Activated naive CD4-positive, alpha-beta T cell treated with anti-CD3 and anti-CD28 coated beads, Interleukin-2, amount 50 U/mL, for 16 hours (primary cell): ENCODE measurements around the gene LGMN.
"Not testable (repeated sequence)": the region's sequence is repeated elsewhere in the genome, so short reads cannot be mapped to it uniquely, and the experiment has no call there.

Experiments used
- DNase-seq: peaks from one replicate; pipeline ENCODE4 v3.0.0-alpha.2; 2020

LGMN gene

GRCh38 chr14:92692822-92693226 is 55.6 kb downstream of the LGMN start:
- peak; percentile 37 for DNase-seq

DNA sequence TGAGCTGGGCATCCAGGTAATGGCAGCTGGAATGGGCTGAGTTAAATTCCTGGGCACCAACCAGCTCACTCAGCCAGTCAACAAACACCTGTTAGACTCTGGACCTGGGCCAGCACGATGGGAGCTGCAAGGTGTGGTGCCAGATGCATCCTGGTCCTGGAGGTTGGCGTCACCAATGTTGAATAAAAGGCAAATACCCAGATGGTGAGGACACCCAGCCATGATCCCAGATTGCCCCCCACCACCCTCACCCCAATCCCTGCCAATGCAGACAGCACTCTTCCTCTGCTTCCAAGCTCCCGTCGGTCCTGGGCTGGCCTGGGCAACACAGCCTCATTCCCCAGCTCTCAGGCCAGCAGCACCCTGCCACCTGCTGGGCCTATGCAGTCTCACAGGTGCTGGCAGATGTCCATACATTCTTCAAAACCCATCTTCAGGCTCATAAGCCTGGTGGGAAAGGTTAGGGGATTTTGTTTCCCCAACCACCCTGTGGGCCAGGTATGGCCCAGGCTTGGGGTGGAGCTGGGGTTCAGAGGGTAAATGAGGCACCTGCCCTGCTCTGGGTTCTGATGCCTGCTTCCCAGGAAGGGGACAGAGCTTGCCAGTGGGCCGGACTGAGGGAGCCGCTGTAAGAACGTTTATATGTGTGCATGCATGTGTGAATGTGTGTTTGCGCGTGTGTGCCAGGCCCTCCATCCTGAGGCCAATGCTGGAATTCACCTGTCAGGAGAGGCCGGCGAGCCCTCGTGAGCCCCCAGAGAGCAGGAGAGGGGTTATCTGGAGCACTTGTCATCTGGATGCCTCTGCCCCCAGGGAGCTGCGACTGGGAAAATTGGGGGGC is 58.0 kb downstream of the LGMN start:
- no peak for DNase-seq

DNA sequence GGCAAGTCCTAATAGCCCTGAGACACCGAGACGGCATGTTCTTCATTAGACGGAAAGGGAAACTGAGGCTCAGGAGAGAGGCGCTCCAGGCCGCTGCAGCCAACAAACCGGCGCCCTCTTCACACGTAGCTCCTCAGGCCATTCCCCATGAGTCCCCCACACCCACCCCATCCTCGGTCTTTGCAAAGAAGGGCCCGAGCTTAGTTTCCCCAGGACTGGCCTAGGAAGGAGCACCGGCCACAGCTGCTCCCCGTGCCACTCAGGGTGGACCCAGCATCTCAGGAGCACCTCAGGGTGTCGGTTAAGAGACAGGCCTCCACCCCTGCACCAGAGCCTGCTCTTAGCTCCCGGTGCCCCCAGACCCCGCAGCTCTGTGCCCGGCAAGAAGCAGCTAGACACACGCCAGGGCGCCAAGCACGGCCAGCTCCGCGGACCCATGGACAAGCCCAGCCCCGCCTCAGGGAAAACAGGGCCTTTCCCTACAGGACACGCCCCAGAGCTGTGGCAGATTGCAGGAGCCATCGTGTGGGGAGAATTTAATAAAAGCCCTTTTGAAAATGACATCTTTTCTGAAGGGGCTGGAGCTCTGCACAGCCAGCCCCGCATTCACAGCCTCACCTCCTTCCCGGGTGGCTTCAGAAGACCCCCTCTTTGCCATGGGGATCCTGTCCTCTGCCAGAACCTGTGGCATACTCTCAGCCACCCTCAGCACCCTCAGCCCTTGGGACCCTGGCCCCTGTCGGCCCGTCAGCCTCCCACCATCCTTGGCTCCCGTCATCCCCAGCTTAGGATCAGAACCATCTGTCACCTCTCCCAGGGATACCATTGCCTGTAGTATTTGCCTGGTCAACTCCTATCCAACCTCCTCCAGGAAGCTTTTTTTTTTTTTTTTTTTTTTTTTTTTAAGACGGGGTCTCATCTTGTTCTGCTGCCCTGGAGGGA is 59.7 kb downstream of the LGMN start:
- no peak for DNase-seq

DNA sequence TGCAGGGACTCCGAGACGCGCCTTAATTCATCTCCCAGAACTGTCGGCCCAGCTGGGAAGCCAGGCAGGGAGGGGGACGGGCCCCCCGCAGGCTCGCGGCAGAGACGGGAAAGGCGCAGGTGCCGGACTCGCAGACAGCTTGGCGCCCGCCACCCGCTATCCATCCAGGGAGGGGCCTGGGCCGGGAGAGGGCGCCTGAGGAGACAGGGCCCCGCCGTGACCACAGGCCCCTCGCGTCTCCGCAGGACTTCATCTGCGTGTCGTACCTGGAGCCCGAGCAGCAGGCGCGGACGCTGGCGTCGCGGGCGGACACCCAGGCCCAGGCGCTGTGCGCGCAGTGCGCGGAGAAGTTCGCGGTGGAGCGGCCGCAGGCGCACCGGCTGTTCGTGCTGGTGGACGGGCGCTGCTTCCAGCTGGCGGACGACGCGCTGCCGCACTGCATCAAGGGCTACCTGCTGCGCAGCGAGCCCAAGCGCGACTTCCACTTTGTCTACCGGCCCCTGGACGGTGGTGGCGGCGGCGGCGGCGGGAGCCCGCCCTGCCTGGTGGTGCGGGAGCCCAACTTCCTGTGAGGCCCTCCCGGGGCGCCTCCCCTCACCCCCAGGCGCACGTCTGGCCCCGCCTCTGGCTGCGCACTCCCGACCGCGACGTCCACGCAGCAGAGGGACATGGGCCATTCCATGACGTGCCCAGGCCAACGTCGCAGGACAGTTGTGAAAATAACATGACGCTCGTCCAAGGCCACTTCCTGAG is 60.6 kb downstream of the LGMN start:
- no peak for DNase-seq

DNA sequence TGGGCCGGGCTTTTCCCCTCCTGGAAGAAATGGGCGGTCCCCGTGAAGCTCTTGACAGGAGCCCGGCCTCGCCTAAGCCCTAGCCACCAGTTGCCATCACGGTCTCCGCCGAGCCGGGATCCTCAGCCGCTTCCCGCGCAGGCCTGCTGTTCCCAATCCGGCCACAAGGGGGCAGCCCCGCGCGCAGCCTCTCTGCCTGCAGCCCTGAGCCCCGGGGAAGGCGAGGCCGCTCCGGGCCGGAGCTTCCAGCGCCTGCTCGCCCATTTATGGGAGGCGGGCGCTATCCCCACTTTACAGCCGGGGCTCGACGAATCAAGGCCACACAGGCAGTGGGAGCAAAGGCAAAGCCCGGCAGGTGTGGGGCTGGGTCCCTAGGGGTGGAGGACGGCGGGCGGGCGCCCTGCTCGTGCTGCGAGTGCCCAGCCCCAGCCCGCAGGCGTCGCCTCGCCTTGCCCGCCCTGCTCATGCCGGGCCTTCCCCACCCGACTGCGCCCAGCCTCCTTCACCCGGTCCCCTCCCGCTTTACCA is 61.5 kb downstream of the LGMN start:
- peak; percentile 60 for DNase-seq

GRCh38 chr14:92686411-92686899 is 62.0 kb downstream of the LGMN start:
- no peak for DNase-seq

DNA sequence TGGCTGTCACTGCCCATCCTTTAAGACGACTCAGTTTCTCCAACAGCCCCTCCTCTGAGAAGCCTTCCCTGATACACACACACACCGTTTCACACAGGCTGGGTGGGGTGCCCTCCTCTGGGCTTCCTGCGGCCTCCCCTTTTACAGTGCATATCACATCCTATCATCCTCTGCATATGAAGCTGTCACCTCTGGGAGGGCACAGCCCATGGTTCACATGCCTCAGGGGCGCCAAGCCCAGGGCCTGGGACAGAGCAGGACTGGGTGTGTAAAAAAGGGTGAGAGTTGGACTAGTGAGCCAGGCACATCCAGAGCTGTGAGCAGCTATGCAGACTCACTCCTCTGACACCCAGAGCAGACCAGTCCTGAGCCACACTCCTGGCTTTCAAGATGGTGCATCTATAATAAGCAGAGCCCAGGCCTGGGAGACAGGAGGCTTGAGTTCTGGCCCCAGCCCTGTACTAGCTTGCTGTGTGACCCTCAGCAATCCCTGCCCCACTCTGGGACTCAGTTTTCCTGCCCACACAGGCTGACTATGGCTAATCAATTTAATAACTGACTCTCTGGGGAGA is 62.6 kb downstream of the LGMN start:
- DNase-seq = no peak

- DNase-seq = no peak
Measured at GRCh38 chr14:92684801-92685560, 63.4 kb downstream of the LGMN start.

DNA sequence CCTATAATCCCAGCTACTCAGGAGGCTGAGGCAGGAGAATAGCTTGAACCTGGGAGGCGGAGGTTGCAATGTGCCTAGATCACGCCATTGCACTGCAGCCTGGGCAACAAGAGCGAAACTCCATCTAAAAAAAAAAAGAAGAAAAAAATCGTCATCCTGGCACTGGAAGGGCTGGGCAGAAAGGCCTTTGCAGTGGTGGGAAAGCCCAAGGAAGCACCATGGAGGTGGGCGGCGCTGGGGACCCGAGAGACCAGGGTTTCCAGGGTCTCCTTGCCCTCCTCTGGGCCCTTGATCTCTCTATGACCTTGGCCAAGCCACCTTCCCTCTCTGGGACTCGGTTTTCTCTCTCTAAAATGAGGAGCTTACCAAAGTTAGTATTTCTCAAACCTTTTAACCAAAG is 65.4 kb downstream of the LGMN start:
- DNase-seq = no peak

- DNase-seq = peak; percentile 81
Measured at GRCh38 chr14:92680781-92681650, 67.4 kb downstream of the LGMN start.

DNA sequence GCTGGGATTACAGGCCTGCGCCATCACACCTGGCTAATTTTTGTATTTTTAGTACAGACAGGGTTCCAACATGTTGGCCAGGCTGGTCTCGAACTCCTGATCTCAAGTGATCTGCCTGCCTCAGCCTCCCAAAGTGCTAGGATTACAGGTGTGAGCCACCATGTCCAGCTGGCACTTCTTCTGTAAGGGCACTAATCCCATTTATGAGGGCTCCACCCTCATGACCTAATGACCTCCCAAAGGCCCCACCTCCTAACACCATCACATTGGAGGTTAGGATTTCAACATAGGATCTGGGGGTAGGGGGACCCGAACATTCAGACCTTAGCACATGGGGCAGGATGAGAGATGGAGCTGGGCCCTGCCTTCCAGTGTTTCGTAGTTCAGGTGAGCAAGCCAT is 68.1 kb downstream of the LGMN start:
- not testable (repeated sequence) for DNase-seq

DNA sequence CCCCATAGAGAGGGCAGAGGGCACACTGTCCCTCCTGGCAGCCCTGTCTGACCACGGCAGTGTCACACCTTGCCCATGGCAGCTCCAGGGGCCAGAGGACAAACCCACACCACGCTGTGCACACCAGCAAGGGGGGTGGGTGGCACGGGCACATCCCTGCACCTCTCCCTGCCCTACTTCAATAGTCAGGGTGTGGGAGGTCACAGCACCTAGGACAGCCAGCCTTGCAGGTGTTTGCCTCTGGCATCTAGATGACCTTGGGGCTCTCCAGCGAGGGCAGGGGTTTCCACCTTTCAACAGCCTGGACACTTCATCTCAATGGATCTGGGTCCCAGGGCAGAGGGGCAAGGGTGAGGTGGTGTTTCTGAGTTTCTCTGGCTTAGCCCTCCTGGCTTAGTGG is 69.2 kb downstream of the LGMN start:
- DNase-seq = no peak

- DNase-seq = no peak
Measured at GRCh38 chr14:92678766-92679165, 69.7 kb downstream of the LGMN start.

DNA sequence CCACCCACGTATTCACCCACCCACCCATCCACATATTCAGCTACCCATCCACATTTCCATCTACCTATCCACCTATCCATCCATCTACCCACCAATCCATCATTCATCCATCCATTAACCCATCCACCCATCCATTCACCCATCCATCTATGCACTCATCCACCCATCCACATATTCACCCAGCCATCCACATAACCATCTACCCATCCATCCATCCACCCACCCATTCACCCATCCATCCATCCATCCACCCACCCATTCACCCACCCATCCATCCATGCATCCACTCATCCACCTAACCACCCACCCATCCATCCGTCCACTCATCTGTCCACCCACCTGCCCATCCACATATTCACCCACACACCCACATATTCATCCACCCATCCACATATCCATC is 70.5 kb downstream of the LGMN start:
- no peak for DNase-seq

GRCh38 chr14:92677087-92677668 is 71.2 kb downstream of the LGMN start:
- peak; percentile 37 for DNase-seq

DNA sequence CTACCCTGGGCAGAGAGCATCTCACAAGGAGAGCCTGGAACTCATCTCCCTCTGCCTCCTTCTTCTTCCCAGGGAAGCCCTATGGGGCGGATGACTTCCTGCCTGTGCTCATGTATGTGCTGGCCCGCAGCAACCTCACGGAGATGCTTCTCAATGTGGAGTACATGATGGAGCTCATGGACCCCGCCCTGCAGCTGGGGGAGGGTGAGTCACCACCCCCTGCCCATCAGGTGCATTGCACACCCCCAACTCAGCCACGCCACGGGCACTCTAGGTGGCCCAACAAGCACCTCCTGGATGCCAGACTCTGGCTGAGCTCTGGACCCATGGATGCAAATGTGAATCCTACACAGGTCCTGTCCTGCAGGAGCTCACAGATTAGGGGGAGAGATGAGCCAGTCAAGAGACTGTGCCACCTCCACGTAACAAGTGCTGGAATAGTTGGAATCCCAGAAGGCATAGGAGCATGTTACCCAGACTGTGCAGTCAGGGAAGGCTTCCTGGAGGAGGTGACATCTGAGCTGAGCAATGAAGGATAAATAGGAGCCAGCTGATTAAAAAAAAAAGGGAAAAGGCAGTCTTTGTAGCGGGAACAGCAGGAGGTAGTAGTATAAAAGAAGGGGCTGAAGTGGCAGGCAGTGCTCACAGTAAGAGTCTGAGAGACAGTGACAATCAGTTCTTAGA is 71.9 kb downstream of the LGMN start:
- DNase-seq = peak; percentile 21

GRCh38 chr14:92675976-92676375 is 72.5 kb downstream of the LGMN start:
- peak; percentile 5 for DNase-seq

- peak; percentile 6 for DNase-seq
Measured at GRCh38 chr14:92675421-92675820, 73.0 kb downstream of the LGMN start.

- peak; percentile 3 for DNase-seq
Measured at GRCh38 chr14:92673601-92674150, 74.8 kb downstream of the LGMN start.
